Ishikawa (cell line): ENCODE data around the gene CDC42EP5.

Source experiments
- CREB1 ChIP-seq: IDR thresholded peaks from 2 replicates; pipeline ENCODE4 v1.6.1; 2012; ENCODE audit warnings: low read depth
- EGR1 ChIP-seq: IDR thresholded peaks from 2 replicates; pipeline ENCODE4 v1.6.1; 2012
- FOXM1 ChIP-seq: IDR thresholded peaks from 2 replicates; pipeline ENCODE4 v1.6.1; 2012; ENCODE audit warnings: low read depth, borderline replicate concordance
- NFIC ChIP-seq: IDR thresholded peaks from 2 replicates; pipeline ENCODE4 v1.6.1; 2012
- RAD21 ChIP-seq: IDR thresholded peaks from 2 replicates; pipeline ENCODE4 v1.6.1; 2012; ENCODE audit warnings: low read depth
- TAF1 ChIP-seq: IDR thresholded peaks from 2 replicates; pipeline ENCODE4 v1.6.1; 2012; ENCODE audit warnings: low read depth, mild to moderate bottlenecking
- TCF12 ChIP-seq: IDR thresholded peaks from 2 replicates; pipeline ENCODE4 v1.6.1; 2012; ENCODE audit warnings: low read depth
- YY1 ChIP-seq: IDR thresholded peaks from 2 replicates; pipeline ENCODE4 v1.6.1; 2012; ENCODE audit warnings: low read depth
- TF ChIP-seq, protein P1 (sequence below): IDR thresholded peaks from 2 replicates; pipeline ENCODE4 v1.6.1; 2012
- TF ChIP-seq, protein P2 (sequence below): IDR thresholded peaks from 2 replicates; pipeline ENCODE4 v1.6.1; 2012; ENCODE audit warnings: low read depth, mild to moderate bottlenecking

DNA sequence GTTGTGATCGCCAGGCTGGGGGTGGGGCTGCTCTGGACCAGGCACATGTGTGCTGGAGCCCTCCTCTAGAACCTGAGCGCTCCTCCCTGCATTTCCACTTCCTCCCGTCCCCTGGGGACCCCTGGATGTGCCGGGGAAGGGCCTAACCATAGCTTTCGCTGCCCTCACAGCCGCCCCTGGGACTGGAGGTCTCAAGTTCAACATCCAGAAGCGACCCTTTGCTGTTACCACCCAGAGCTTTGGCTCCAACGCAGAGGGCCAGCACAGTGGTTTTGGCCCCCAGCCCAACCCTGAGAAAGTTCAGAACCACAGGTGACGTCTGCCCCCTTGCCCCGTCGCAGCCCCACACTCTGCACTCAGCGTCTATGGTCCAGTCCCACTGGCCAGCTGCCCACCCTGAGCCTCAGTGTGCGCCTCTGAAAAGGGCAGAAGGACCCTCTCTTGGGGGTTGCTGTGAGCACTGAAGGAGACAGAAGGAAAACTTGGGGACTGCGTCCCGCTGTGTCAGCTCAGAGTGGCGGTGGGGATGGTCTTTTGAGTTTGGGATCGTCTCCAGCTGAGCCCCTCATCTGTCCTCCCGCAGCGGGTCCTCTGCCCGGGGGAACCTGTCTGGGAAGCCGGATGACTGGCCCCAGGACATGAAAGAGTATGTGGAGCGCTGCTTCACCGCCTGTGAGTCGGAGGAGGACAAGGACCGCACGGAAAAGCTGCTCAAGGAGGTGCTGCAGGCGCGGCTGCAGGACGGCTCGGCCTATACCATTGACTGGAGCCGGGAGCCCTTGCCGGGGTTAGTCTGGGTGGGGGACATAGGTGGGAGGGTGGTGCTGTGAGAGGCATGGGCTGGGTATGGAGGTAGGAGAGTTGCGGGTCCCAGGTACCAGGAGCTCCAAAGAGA, 18.1 kb downstream of the CDC42EP5 start:
- no peak for TF ChIP-seq CREB1
- TF ChIP-seq YY1: no peak
- TF ChIP-seq TCF12: no peak
- TF ChIP-seq TAF1: no peak
- no peak for TF ChIP-seq RAD21
- TF ChIP-seq NFIC: no peak
- TF ChIP-seq, protein P1, sequence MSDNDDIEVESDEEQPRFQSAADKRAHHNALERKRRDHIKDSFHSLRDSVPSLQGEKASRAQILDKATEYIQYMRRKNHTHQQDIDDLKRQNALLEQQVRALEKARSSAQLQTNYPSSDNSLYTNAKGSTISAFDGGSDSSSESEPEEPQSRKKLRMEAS: no peak
- TF ChIP-seq, protein P2, sequence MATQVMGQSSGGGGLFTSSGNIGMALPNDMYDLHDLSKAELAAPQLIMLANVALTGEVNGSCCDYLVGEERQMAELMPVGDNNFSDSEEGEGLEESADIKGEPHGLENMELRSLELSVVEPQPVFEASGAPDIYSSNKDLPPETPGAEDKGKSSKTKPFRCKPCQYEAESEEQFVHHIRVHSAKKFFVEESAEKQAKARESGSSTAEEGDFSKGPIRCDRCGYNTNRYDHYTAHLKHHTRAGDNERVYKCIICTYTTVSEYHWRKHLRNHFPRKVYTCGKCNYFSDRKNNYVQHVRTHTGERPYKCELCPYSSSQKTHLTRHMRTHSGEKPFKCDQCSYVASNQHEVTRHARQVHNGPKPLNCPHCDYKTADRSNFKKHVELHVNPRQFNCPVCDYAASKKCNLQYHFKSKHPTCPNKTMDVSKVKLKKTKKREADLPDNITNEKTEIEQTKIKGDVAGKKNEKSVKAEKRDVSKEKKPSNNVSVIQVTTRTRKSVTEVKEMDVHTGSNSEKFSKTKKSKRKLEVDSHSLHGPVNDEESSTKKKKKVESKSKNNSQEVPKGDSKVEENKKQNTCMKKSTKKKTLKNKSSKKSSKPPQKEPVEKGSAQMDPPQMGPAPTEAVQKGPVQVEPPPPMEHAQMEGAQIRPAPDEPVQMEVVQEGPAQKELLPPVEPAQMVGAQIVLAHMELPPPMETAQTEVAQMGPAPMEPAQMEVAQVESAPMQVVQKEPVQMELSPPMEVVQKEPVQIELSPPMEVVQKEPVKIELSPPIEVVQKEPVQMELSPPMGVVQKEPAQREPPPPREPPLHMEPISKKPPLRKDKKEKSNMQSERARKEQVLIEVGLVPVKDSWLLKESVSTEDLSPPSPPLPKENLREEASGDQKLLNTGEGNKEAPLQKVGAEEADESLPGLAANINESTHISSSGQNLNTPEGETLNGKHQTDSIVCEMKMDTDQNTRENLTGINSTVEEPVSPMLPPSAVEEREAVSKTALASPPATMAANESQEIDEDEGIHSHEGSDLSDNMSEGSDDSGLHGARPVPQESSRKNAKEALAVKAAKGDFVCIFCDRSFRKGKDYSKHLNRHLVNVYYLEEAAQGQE: no peak
- TF ChIP-seq EGR1: no peak
- TF ChIP-seq FOXM1: no peak
